ENCODE data around the gene PCCA. TPM values are rescaled to one million over a fixed set of nuclear protein-coding genes. Genes with fewer than 3 reads are reported as not detected.

PCCA gene
- total RNA-seq, 1 experiment from 2014 or later, result 39.9 TPM

- Histone ChIP-seq H3K9me3 (no peaks in the 10 kb centered on the region), H3K4me3 (ENCODE audit: low read depth, low read length) (no peak overlapping the region), H3K36me3 (ENCODE audit: control insufficient read depth, insufficient read depth, low read length) (no peaks in the 10 kb centered on the region), H3K4me1 (no peaks in the 10 kb centered on the region), H3K27me3 (replicated peaks; ENCODE audit: control insufficient read depth, insufficient read depth, low read length) (no peaks in the 10 kb centered on the region)
- no peak for DNase-seq
- H3K4me3 Mint-ChIP-seq (ENCODE audit: unreplicated experiment), result no peak overlapping the region
- intact Hi-C loops (cut with micrococcal nuclease; ENCODE audit: unreplicated experiment), result no loop called here
- CTCF ChIA-PET, result no interaction called here
- no peak overlapping the region for H3K27ac Mint-ChIP-seq (ENCODE audit: unreplicated experiment)
- H3K4me1 Mint-ChIP-seq (ENCODE audit: low read depth, unreplicated experiment), result no peaks in the 10 kb centered on the region
- H3K9me3 Mint-ChIP-seq (ENCODE audit: unreplicated experiment), result no peaks in the 10 kb centered on the region
- POLR2A ChIA-PET, result no interaction called here
- peaks cover 35% of the 10 kb centered on the region for H3K36me3 Mint-ChIP-seq (ENCODE audit: insufficient read depth, unreplicated experiment)
- no peaks in the 10 kb centered on the region for H3K27me3 Mint-ChIP-seq (ENCODE audit: insufficient read depth, unreplicated experiment)
- no TSS peak for BruUV-seq (replicated peaks)
- no peak for TF ChIP-seq CTCF (IDR thresholded peaks at IDR 0.05; ENCODE audit: insufficient read depth in 1 of 2, low read depth in 1 of 2, low read length in 1 of 2, severe bottlenecking in 1 of 2, unreplicated experiment in 1 of 2)
These were observed 443.3 kb downstream of the PCCA start for GRCh38 chr13:100532090-100532766.

- H3K4me1 Mint-ChIP-seq (ENCODE audit: low read depth, unreplicated experiment), result no peaks in the 10 kb centered on the region
- no peaks in the 10 kb centered on the region for H3K27me3 Mint-ChIP-seq (ENCODE audit: insufficient read depth, unreplicated experiment)
- intact Hi-C loops (cut with micrococcal nuclease; ENCODE audit: unreplicated experiment), result no loop called here
- no peaks in the 10 kb centered on the region for H3K36me3 ChIP-seq (ENCODE audit: control insufficient read depth, insufficient read depth, low read length)
- no peak overlapping the region for H3K4me3 ChIP-seq (ENCODE audit: low read depth, low read length)
- no peaks in the 10 kb centered on the region for H3K9me3 ChIP-seq
- ChIA-PET POLR2A (no interaction called here), CTCF (no interaction called here)
- H3K4me3 Mint-ChIP-seq (ENCODE audit: unreplicated experiment), result no peak overlapping the region
- no peaks in the 10 kb centered on the region for H3K27me3 ChIP-seq (replicated peaks; ENCODE audit: control insufficient read depth, insufficient read depth, low read length)
- no peak overlapping the region for H3K27ac Mint-ChIP-seq (ENCODE audit: unreplicated experiment)
- no peaks in the 10 kb centered on the region for H3K4me1 ChIP-seq
- peaks cover 35% of the 10 kb centered on the region for H3K36me3 Mint-ChIP-seq (ENCODE audit: insufficient read depth, unreplicated experiment)
- DNase-seq, result no peak
- BruUV-seq (replicated peaks), result no TSS peak
- no peak for TF ChIP-seq CTCF (IDR thresholded peaks at IDR 0.05; ENCODE audit: insufficient read depth in 1 of 2, low read depth in 1 of 2, low read length in 1 of 2, severe bottlenecking in 1 of 2, unreplicated experiment in 1 of 2)
- no peaks in the 10 kb centered on the region for H3K9me3 Mint-ChIP-seq (ENCODE audit: unreplicated experiment)
These were observed 444.0 kb downstream of the PCCA start for GRCh38 chr13:100532836-100533435.

GRCh38 chr13:100533588-100534041 is 444.7 kb downstream of the PCCA start:
- H3K4me3 ChIP-seq (ENCODE audit: low read depth, low read length), result no peak overlapping the region
- TF ChIP-seq CTCF (IDR thresholded peaks at IDR 0.05; ENCODE audit: insufficient read depth in 1 of 2, low read depth in 1 of 2, low read length in 1 of 2, severe bottlenecking in 1 of 2, unreplicated experiment in 1 of 2), result no peak
- ChIA-PET CTCF (no interaction called here), POLR2A (no interaction called here)
- DNase-seq, result no peak
- no peak overlapping the region for H3K4me3 Mint-ChIP-seq (ENCODE audit: unreplicated experiment)
- intact Hi-C loops (cut with micrococcal nuclease; ENCODE audit: unreplicated experiment), result no loop called here
- H3K27ac Mint-ChIP-seq (ENCODE audit: unreplicated experiment), result no peak overlapping the region
- no peaks in the 10 kb centered on the region for H3K36me3 ChIP-seq (ENCODE audit: control insufficient read depth, insufficient read depth, low read length)
- H3K9me3 Mint-ChIP-seq (ENCODE audit: unreplicated experiment), result no peaks in the 10 kb centered on the region
- no peaks in the 10 kb centered on the region for H3K27me3 Mint-ChIP-seq (ENCODE audit: insufficient read depth, unreplicated experiment)
- H3K9me3 ChIP-seq, result peaks cover 2% of the 10 kb centered on the region
- no TSS peak for BruUV-seq (replicated peaks)
- H3K36me3 Mint-ChIP-seq (ENCODE audit: insufficient read depth, unreplicated experiment), result peaks cover 31% of the 10 kb centered on the region
- no peaks in the 10 kb centered on the region for H3K27me3 ChIP-seq (replicated peaks; ENCODE audit: control insufficient read depth, insufficient read depth, low read length)
- H3K4me1 Mint-ChIP-seq (ENCODE audit: low read depth, unreplicated experiment), result no peaks in the 10 kb centered on the region
- no peaks in the 10 kb centered on the region for H3K4me1 ChIP-seq
